Adipose tissue (tissue), 3 donors: ENCODE results near the gene ELMO3. TPM values are rescaled to one million over a fixed set of nuclear protein-coding genes. Genes with fewer than 3 reads are reported as not detected.

Experiments
- H3K27ac ChIP-seq: one replicate; pipeline ENCODE4 v1.5.1; 2013; ENCODE audit warnings: low read depth, low read length
- WGBS, 3 donors: extraction: QIAGEN DNeasy Blood & Tissue Kit; methylation state at CpG; one replicate each; pipeline ENCODE4 v1.1.7; 2013; 5-methylcytosine and 5-hydroxymethylcytosine counted together
- polyA plus RNA-seq, 3 donors: library from polyadenylated mRNA; stranded (reverse); fragments of 200-250 nt; gene quantifications; one replicate each; pipeline ENCODE4 v1.2.3, GENCODE V29; 2013
- donor health status: healthy with polysubstance abuse.
- donor health status: Bipolar disorder and iron deficiency.
- donor health status: healthy.

The ELMO3 gene
- polyA plus RNA-seq, 3 donors = 1.8 to 35.7 (median 4.5) TPM

GRCh38 chr16:67162506-67163163, 36.3 kb upstream of the ELMO3 start:
- 29 to 60% (median 37%) methylated on average over 44 of the region's 44 CpGs for WGBS, 3 donors
- no peak overlapping the region for H3K27ac ChIP-seq

DNA sequence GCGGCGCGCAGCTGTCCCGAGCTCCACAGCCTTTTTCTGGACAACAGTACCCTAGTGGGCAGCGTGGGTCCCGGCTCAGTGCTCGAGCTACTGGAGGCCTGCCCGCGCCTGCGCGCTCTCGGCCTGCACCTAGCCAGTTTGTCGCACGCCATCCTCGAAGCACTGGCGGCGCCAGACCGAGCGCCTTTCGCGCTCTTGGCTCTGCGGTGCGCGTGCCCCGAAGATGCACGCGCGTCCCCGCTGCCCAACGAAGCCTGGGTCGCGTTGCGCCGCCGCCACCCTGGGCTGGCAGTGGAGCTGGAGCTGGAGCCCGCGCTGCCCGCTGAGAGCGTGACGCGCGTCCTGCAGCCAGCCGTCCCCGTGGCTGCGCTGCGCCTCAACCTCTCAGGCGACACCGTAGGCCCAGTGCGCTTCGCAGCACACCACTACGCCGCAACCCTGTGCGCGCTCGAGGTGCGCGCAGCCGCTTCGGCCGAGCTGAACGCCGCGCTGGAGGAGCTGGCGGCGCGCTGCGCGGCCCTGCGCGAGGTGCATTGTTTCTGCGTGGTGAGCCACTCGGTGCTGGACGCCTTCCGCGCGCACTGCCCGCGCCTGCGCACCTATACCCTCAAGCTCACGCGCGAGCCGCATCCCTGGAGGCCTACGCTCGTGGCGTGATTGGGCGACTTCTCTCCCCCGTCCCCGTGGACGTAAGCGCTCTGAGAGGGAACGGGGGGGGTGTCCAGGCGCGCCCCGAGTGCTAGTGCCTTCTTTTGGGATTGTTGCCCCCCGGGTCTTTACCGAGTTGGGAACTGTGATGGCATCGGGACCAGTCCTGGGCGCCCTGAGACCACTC, 35.5 kb upstream of the ELMO3 start:
- H3K27ac ChIP-seq = no peak overlapping the region
- WGBS, 3 donors = 6 to 52% (median 10%) methylated on average over 90 to 98 of the region's 99 CpGs

GRCh38 chr16:67163999-67164558, 34.9 kb upstream of the ELMO3 start:
- 1 to 27% (median 2%) methylated on average over 27 to 34 of the region's 34 CpGs for WGBS, 3 donors

DNA sequence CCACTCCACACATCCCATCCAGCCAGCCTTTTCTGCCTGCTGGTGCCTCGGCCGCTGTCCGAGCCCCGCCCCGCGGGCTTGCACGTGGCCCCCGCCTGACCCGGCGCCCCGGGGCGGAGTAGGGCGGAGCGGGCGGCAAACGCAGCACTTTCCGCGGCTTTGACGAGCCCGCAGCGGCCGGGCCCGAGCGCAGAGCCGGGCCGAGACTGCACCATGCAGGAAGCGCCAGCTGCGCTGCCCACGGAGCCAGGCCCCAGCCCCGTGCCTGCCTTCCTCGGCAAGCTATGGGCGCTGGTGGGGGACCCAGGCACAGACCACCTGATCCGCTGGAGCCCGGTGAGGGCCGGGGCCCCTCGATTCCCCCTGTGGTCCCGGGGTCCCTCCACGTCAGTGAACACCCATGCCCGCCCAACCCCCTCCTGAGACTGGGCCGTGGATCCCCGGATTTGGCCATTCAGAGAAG, 34.3 kb upstream of the ELMO3 start, which contains the start of gene HSF4:
Gene HSF4, plus strand, starts transcription at position 147 of the 463 bp plus-strand sequence. Its CDS starts 67 bp downstream, at position 214.
- H3K27ac ChIP-seq = no peak within 1 kb of the TSS
- 2 to 4% (median 2%) methylated on average over 34 to 41 of the region's 41 CpGs for WGBS, 3 donors

More at GRCh38 chr16:67163999-67164558, 34.9 kb upstream of the ELMO3 start:
- no peak overlapping the region for H3K27ac ChIP-seq

- no peak overlapping the region for H3K27ac ChIP-seq
- 15 to 26% (median 17%) methylated on average over 68 to 85 of the region's 85 CpGs for WGBS, 3 donors
These were observed 33.5 kb upstream of the ELMO3 start for GRCh38 chr16:67165121-67166078.

- WGBS, 3 donors = 42 to 54% (median 50%) methylated on average over 12 to 18 of the region's 18 CpGs
- H3K27ac ChIP-seq = no peak overlapping the region
These were observed 32.8 kb upstream of the ELMO3 start for GRCh38 chr16:67166110-67166547.

DNA sequence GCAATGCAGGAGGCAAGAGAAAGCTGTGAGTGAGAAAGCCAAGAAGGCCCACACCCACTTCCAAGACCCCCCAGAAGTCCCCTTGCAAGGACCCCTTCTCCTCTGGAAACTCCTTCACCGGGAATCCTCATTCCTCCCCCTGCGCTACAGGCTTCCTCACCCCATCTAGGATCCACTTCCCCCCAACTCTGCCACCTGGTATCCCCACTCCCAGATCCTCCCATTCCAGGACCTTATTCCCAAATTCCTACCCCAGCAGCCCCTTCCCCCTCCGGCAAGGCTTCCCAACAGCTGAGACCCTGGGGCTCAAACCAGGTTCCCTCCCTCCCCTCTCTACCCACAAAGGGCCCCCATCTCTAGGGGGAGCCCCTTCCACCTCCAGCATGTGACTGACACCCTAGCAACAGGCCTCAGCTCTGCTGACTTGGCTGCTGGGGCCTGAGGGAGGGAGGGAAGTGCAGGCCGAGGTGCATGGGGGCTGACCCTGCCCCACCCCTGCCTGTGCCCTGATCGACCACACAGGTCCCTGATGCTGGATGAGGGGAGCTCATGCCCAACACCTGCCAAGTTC, 32.2 kb upstream of the ELMO3 start:
- no peak overlapping the region for H3K27ac ChIP-seq
- WGBS, 3 donors = 82 to 83% (median 83%) methylated on average over 5 of the region's 5 CpGs

DNA sequence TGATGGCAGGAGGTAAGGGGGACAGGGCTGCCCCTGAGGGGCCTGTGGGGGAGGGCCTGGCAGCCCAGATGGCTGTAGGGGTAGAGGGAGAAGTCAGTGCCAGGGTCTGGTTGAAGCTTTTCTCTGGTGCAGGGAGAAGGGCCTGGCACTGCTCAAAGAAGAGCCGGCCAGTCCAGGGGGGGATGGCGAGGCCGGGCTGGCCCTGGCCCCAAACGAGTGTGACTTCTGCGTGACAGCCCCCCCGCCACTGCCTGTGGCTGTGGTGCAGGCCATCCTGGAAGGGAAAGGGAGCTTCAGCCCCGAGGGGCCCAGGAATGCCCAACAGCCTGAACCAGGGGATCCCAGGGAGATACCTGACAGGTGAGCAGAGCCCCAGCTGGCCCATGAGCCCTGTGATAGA, 31.3 kb upstream of the ELMO3 start:
- H3K27ac ChIP-seq = no peak overlapping the region
- 94 to 96% (median 94%) methylated on average over 7 of the region's 7 CpGs for WGBS, 3 donors

DNA sequence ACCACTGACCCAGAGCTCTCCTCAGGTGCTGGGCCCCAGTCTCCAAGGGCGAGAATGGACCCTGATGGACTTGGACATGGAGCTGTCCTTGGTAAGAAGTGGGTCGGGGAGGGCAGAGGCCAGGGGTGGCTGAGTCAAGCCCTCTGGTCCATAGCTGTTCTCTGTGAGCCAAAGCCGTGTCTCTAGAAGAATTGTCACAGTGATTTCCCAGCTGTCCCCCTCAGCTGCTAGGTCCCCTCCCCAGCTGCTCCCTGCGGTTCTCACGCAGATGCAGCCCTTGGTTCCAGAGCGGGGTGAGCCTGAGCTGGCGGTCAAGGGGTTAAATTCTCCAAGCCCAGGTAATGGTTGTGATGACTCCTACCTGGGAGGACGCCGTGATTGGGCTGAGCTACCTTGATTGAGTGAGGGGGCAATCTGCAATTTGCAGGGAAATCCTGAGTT, 29.9 kb upstream of the ELMO3 start:
- WGBS, 3 donors = 64 to 73% (median 66%) methylated on average over 9 of the region's 9 CpGs
- H3K27ac ChIP-seq = no peak overlapping the region

DNA sequence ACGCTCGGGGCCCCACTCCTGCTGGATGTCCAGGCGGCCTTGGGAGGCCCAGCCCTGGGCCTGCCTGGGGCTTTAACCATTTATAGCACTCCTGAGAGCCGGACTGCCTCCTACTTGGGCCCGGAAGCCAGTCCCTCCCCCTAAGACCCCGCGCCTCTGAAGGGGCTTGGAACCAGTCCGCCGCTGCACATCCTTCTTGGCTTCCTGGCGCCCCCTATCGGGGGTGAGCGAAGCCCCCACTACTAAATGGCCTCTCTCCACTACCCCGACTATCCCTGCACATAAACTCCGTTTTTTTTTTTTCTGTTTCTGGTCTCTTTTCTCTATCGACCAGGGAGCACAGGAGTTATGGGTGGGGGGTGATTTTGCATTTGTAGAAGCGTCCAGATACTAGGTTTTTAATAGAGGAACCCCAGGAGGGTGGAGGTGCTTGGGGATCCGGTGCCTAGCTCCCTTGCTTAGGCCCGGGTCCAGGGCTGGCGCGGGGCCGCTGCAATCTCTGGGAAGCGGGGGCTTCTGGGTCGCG, 29.2 kb upstream of the ELMO3 start:
- WGBS, 3 donors = 10 to 11% (median 11%) methylated on average over 24 of the region's 24 CpGs
- H3K27ac ChIP-seq = no peak overlapping the region

DNA sequence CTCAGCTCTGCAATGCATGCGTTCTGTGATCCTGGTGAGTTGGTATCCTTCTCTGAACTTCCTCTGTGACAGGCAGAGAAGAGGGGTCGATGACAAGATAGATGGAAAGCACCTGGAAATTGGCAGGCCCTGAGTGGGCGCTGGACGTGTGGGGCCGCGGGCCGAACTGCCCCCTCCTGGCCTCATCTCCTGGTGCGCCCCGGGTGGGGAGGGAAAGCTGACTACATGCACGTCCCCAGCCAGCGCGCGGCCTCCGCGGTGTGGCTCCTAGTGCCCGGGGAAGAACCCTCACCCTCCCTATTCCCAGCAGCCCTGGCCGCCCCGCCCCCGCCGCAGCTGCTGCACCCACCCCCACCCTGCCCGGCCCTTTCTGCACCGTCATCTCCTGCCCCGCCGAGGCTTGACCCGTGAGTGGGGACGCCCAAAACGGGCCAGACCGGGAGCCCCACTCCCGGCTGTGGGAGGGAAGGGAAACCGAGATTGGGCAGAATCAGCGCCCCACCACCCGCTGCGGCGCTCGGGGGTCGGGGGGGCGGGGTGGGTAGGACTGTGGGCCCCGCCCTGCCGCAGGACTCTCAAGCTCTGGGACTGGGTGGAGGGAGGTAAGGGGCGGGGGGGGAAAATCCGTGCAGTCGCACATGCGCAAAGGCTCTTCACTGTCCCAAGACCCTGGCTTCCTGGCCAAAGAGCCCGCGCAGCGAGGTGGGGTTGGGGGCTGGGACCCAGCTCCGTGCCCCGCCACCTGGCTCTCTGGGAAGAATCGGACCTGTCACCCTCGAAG, 28.6 kb upstream of the ELMO3 start, which contains the start of gene NOL3:
Gene NOL3, plus strand, starts transcription at position 371 of the 781 bp plus-strand sequence.
- 2 to 3% (median 2%) methylated on average over 44 to 50 of the region's 50 CpGs for WGBS, 3 donors
- H3K27ac ChIP-seq = no peak within 1 kb of the TSS

DNA sequence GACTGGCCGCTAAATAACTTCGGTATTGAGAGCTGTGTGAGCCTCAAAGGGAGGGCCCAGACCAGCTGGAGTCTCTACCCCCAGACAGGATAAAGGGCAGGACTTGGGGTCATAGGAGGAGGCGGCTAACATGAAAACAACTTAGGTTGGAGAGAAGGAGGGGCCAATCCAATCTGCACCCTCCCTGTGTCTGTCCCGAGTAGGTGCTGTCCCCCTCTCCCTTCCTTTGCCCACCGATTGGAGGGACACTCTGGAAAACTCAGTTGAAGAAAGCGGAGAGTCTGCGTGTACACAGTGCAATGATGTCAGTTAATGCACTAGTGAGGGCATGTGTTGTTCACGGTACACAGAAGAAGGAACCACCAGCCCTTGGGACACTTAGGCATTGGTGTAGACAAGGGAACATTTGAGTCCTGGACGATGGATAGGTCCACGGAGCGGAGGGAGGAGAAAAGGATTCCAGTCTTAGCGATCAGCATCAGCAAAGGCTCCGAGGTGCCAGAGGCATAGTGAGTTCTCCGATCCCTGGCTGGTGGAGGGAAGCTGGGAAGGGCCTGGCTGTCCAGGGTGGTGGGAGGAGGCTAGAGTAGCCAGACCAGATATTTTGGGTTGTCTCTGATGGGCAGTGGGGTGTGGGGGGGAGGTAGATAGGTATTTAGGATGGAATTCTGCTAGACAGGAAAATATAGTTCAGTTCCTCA, 27.8 kb upstream of the ELMO3 start:
- 39 to 48% (median 47%) methylated on average over 14 of the region's 14 CpGs for WGBS, 3 donors
- no peak overlapping the region for H3K27ac ChIP-seq

DNA sequence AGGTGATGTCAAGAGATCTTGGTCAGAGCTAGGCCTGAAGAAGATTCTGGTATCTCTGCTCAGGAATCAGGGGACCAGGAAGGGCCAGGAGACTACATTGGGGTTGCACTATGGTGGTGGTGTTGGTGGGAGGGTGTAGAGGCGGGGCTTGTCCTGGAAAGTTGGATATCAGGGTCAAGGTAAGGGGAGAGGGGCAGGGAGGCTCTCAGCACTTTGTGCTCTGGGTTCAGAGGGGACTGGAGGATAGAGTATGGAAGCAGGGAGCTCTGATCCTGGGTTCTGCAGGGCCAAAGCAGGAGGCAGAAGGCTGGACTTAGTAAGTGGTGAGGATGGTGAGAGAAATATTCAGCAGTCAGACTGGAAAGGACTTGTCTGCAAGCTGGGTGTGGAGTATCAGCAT, 25.6 kb upstream of the ELMO3 start:
- 75 to 100% (median 100%) methylated on average over 1 of the region's 1 CpG for WGBS, 3 donors
- no peak overlapping the region for H3K27ac ChIP-seq

GRCh38 chr16:67173808-67174705, 24.9 kb upstream of the ELMO3 start:
- WGBS, 3 donors = 0 to 6% (median 1%) methylated on average over 66 to 71 of the region's 71 CpGs
- no peak overlapping the region for H3K27ac ChIP-seq

GRCh38 chr16:67174706-67175231, 24.2 kb upstream of the ELMO3 start:
- H3K27ac ChIP-seq = no peak overlapping the region
- 40 to 63% (median 45%) methylated on average over 29 to 31 of the region's 31 CpGs for WGBS, 3 donors
